GM21529 (cell line): ENCODE results near the gene DIABLO.
A peak's percentile ranks its signal among the peaks of the same experiment; 100 is the strongest.
"Not testable (repeated sequence)": the region's sequence is repeated elsewhere in the genome, so short reads cannot be mapped to it uniquely, and the experiment has no call there.

Source experiments
- ATAC-seq: cut with Tn5 transposase; IDR thresholded peaks from one replicate; pipeline ENCODE4 v1.9.1; 2021; ENCODE audit not compliant: unreplicated experiment

The DIABLO gene

GRCh38 chr12:122225683-122226365 is at the start of gene DIABLO:
Gene DIABLO (minus strand): TSS chr12:122226052. CDS start chr12:122226014, 38 bp downstream.
- peak; percentile 93 for ATAC-seq

GRCh38 chr12:122275459-122275858 is 49.6 kb upstream of the DIABLO start:
- ATAC-seq = no peak

- ATAC-seq = peak; percentile 80
Observed at GRCh38 chr12:122266230-122266901, 40.5 kb upstream of the DIABLO start, which contains the start of gene VPS33A. Gene VPS33A (minus strand): TSS chr12:122266494. CDS start chr12:122266408, 86 bp downstream.

GRCh38 chr12:122265886-122266229 is 40.0 kb upstream of the DIABLO start:
- peak; percentile 45 for ATAC-seq

GRCh38 chr12:122265476-122265875 is 39.6 kb upstream of the DIABLO start:
- no peak for ATAC-seq

GRCh38 chr12:122260735-122261134 is 34.9 kb upstream of the DIABLO start:
- ATAC-seq = not testable (repeated sequence)

GRCh38 chr12:122258939-122259338 is 33.1 kb upstream of the DIABLO start:
- not testable (repeated sequence) for ATAC-seq

- ATAC-seq = not testable (repeated sequence)
Observed at GRCh38 chr12:122258462-122258861, 32.6 kb upstream of the DIABLO start.

- ATAC-seq = no peak
Observed at GRCh38 chr12:122250536-122250935, 24.7 kb upstream of the DIABLO start.

- no peak for ATAC-seq
Observed at GRCh38 chr12:122250047-122250446, 24.2 kb upstream of the DIABLO start.

- ATAC-seq = no peak
Observed at GRCh38 chr12:122245553-122245952, 19.7 kb upstream of the DIABLO start.

GRCh38 chr12:122244565-122245371 is 18.9 kb upstream of the DIABLO start:
- ATAC-seq = no peak

- ATAC-seq = no peak
Observed at GRCh38 chr12:122243965-122244364, 18.1 kb upstream of the DIABLO start.

GRCh38 chr12:122238861-122239260 is 13.0 kb upstream of the DIABLO start:
- no peak for ATAC-seq

GRCh38 chr12:122235741-122236140 is 9.9 kb upstream of the DIABLO start:
- ATAC-seq = no peak

GRCh38 chr12:122232691-122233090 is 6.8 kb upstream of the DIABLO start:
- ATAC-seq = no peak

- no peak for ATAC-seq
Observed at GRCh38 chr12:122230798-122231197, 4.9 kb upstream of the DIABLO start.

- no peak for ATAC-seq
Observed at GRCh38 chr12:122228092-122228491, 2.2 kb upstream of the DIABLO start.

GRCh38 chr12:122227341-122227740 is 1.5 kb upstream of the DIABLO start:
- ATAC-seq = no peak

- ATAC-seq = peak; percentile 42
Observed at GRCh38 chr12:122226366-122227125, 694 bp upstream of the DIABLO start.

- ATAC-seq = no peak
Observed at GRCh38 chr12:122216445-122216844, 9.4 kb downstream of the DIABLO start.
